Osteocyte (in vitro differentiated cells): Measurements from ENCODE around the gene BARHL1. TPM values are rescaled to one million over a fixed set of nuclear protein-coding genes. Genes with fewer than 3 reads are reported as not detected.

Source experiments
- DNase-seq: peaks from one replicate; pipeline ENCODE4 v3.0.0; 2021; ENCODE audit warnings: mixed read lengths; ENCODE audit not compliant: unreplicated experiment; ENCODE audit errors: extremely low spot score
- H3K27ac Mint-ChIP-seq: one replicate; pipeline ENCODE4 v1.8.0; 2021; ENCODE audit warnings: mild to moderate bottlenecking, mixed read lengths; ENCODE audit not compliant: unreplicated experiment
- H3K27me3 Mint-ChIP-seq: one replicate; pipeline ENCODE4 v1.8.0; 2021; ENCODE audit warnings: mixed read lengths; ENCODE audit not compliant: unreplicated experiment
- H3K36me3 Mint-ChIP-seq: one replicate; pipeline ENCODE4 v1.8.0; 2021; ENCODE audit warnings: mixed read lengths; ENCODE audit not compliant: unreplicated experiment
- H3K4me1 Mint-ChIP-seq: one replicate; pipeline ENCODE4 v1.8.0; 2021; ENCODE audit warnings: mixed read lengths; ENCODE audit not compliant: unreplicated experiment
- H3K4me3 Mint-ChIP-seq: one replicate; pipeline ENCODE4 v1.8.0; 2021; ENCODE audit warnings: mild to moderate bottlenecking, moderate library complexity, mixed read lengths; ENCODE audit not compliant: unreplicated experiment
- H3K9me3 Mint-ChIP-seq: one replicate; pipeline ENCODE4 v1.8.0; 2021; ENCODE audit warnings: mixed read lengths; ENCODE audit not compliant: unreplicated experiment
- CTCF ChIP-seq: fragments of 200-600 bp; sonication (generic); IDR thresholded peaks from 2 replicates; pipeline ENCODE4 v1.5.0; 2021; ENCODE audit warnings: antibody characterized with exemption, mild to moderate bottlenecking, moderate library complexity
- total RNA-seq: library from RNA; stranded (reverse); gene quantifications from 2 replicates; pipeline ENCODE4 v1.2.1, GENCODE V29; 2021

Gene BARHL1
- total RNA-seq, 1 donor from 2014 or later = not detected

GRCh38 chr9:132628746-132629145 is 46.3 kb downstream of the BARHL1 start:
- no peak for TF ChIP-seq CTCF
- DNase-seq = no peak
- Mint-ChIP-seq H3K27ac (no peak overlapping the region), H3K4me1 (peaks cover 9% of the 10 kb centered on the region), H3K27me3 (no peaks in the 10 kb centered on the region), H3K9me3 (no peaks in the 10 kb centered on the region), H3K36me3 (peaks cover 49% of the 10 kb centered on the region), H3K4me3 (no peak overlapping the region)

- H3K27me3 Mint-ChIP-seq = no peaks in the 10 kb centered on the region
- no peak overlapping the region for H3K27ac Mint-ChIP-seq
- H3K9me3 Mint-ChIP-seq = no peaks in the 10 kb centered on the region
- DNase-seq = no peak
- H3K4me3 Mint-ChIP-seq = no peak overlapping the region
- H3K36me3 Mint-ChIP-seq = peaks cover 51% of the 10 kb centered on the region
- TF ChIP-seq CTCF = no peak
- peaks cover 10% of the 10 kb centered on the region for H3K4me1 Mint-ChIP-seq
Measured at GRCh38 chr9:132630116-132630515, 47.7 kb downstream of the BARHL1 start.

- Mint-ChIP-seq H3K27me3 (no peaks in the 10 kb centered on the region), H3K36me3 (peaks cover 45% of the 10 kb centered on the region), H3K27ac (no peak overlapping the region), H3K9me3 (no peaks in the 10 kb centered on the region), H3K4me1 (peaks cover 10% of the 10 kb centered on the region), H3K4me3 (no peak overlapping the region)
- no peak for DNase-seq
- no peak for TF ChIP-seq CTCF
Measured at GRCh38 chr9:132630811-132631210, 48.4 kb downstream of the BARHL1 start.

- no peak for DNase-seq
- peaks cover 40% of the 10 kb centered on the region for H3K36me3 Mint-ChIP-seq
- no peak overlapping the region for H3K4me3 Mint-ChIP-seq
- peak overlapping the region; percentile 31 for H3K27ac Mint-ChIP-seq
- no peaks in the 10 kb centered on the region for H3K9me3 Mint-ChIP-seq
- peaks cover 10% of the 10 kb centered on the region for H3K4me1 Mint-ChIP-seq
- no peaks in the 10 kb centered on the region for H3K27me3 Mint-ChIP-seq
- TF ChIP-seq CTCF = no peak
Measured at GRCh38 chr9:132631280-132631679, 48.9 kb downstream of the BARHL1 start.

GRCh38 chr9:132631685-132632084 is 49.3 kb downstream of the BARHL1 start:
- Mint-ChIP-seq H3K27ac (peak overlapping the region; percentile 31), H3K9me3 (no peaks in the 10 kb centered on the region)
- TF ChIP-seq CTCF = no peak

More at GRCh38 chr9:132631685-132632084, 49.3 kb downstream of the BARHL1 start:
- no peak overlapping the region for H3K4me3 Mint-ChIP-seq
- peaks cover 38% of the 10 kb centered on the region for H3K36me3 Mint-ChIP-seq
- no peaks in the 10 kb centered on the region for H3K27me3 Mint-ChIP-seq
- peaks cover 10% of the 10 kb centered on the region for H3K4me1 Mint-ChIP-seq
- no peak for DNase-seq
